Esophagus muscularis mucosa (tissue), 4 donors: ENCODE measurements around the gene B4GALT3. TPM values are rescaled to one million over a fixed set of nuclear protein-coding genes. Genes with fewer than 3 reads are reported as not detected.
A peak's percentile ranks its signal among the peaks of the same experiment; 100 is the strongest.

ENCODE experiments used
- DNase-seq: peaks from one replicate; pipeline ENCODE4 v3.0.0-alpha.2; 2017; ENCODE audit errors: extremely low spot score
- H3K27ac ChIP-seq, 4 donors: fragments of 200-600 bp; sonication (generic); replicated peaks in 1 of 4; 1 replicate in 3 of 4; 2 replicates in 1 of 4; pipeline ENCODE4 v1.5.1; 2016 to 2019; ENCODE audit warnings: mild to moderate bottlenecking in 1 of 4
- H3K27me3 ChIP-seq, 4 donors: fragments of 200-600 bp; sonication (generic); one replicate each; pipeline versions ENCODE4 v1.5.1 to v1.6.0; 2016 to 2019
- H3K36me3 ChIP-seq, 4 donors: fragments of 200-600 bp; sonication (generic); one replicate each; pipeline ENCODE4 v1.5.1; 2016 to 2019
- H3K4me1 ChIP-seq, 4 donors: fragments of 200-600 bp; sonication (generic); one replicate each; pipeline ENCODE4 v1.5.1; 2016 to 2019
- H3K4me3 ChIP-seq, 4 donors: fragments of 200-600 bp; sonication (generic); 1 replicate in 2 of 4; 2 replicates in 2 of 4; pipeline ENCODE4 v1.5.1; 2016 to 2019; ENCODE audit warnings: mild to moderate bottlenecking in 4 of 4, moderate library complexity in 1 of 4
- H3K9me3 ChIP-seq, 4 donors: fragments of 200-600 bp; sonication (generic); 1 replicate in 3 of 4; 2 replicates in 1 of 4; pipeline ENCODE4 v1.5.1; 2016 to 2019
- CTCF ChIP-seq, 3 experiments: fragments of 200-600 bp in 2 of 3; fragments of 450-650 bp in 1 of 3; sonication (generic) in 2 of 3; IDR thresholded peaks; one replicate each; pipeline ENCODE4 v1.5.1; 2017 to 2019; ENCODE audit warnings: antibody characterized with exemption in 3 of 3, mild to moderate bottlenecking in 2 of 3, moderate library complexity in 1 of 3
- EP300 ChIP-seq: sonication (generic); formaldehyde crosslinking; IDR thresholded peaks from one replicate; pipeline ENCODE4 v1.6.1; 2017; ENCODE audit warnings: antibody characterized with exemption
- POLR2A ChIP-seq: fragments of 450-650 bp; IDR thresholded peaks from one replicate; pipeline ENCODE4 v1.6.1; 2017; ENCODE audit warnings: antibody characterized with exemption, moderate library complexity, mild to moderate bottlenecking, low read depth
- POLR2AphosphoS5 ChIP-seq, 2 donors: sonication (generic); formaldehyde crosslinking; IDR thresholded peaks; one replicate each; pipeline ENCODE4 v1.6.1; 2017; ENCODE audit warnings: antibody characterized with exemption in 2 of 2
- WGBS: methylation state at CpG from one replicate; pipeline ENCODE4 v1.1.5; 2018; 5-methylcytosine and 5-hydroxymethylcytosine counted together
- intact Hi-C: fragments of 100-400 bp; cut with DNase I; formaldehyde crosslinking; loops from one replicate; pipeline ENCODE4 v1.15.1; 2023
- total RNA-seq, 4 donors: library from RNA; depleted of rRNA; stranded (reverse); fragments of >200 nt; gene quantifications; one replicate each; pipeline versions ENCODE4 v1.1.0 to v1.2.1, GENCODE V29; 2016

Gene B4GALT3
- total RNA-seq, 4 donors from 2014 or later, result 14.1 to 26.5 (median 21.8) TPM

- 85% methylated on average over 11 of the region's 11 CpGs for WGBS
- Histone ChIP-seq H3K4me1 (peaks cover 30 to 46% (median 39%) of the 10 kb centered on the region in 4 donors), H3K9me3 (no peaks in the 10 kb centered on the region), H3K4me3 (no peak overlapping the region), H3K27ac (peak overlapping the region in 1 of 4 donors; percentile 92), H3K36me3 (peaks cover 41 to 64% (median 60%) of the 10 kb centered on the region in 4 donors), H3K27me3 (no peaks in the 10 kb centered on the region)
- TF ChIP-seq EP300, result no peak
- no peak for TF ChIP-seq CTCF (IDR thresholded peaks at IDR 0.05)
- TF ChIP-seq POLR2AphosphoS5 (IDR thresholded peaks at IDR 0.05), result no peak
- TF ChIP-seq POLR2A, result no peak
- DNase-seq, result no peak
- intact Hi-C loops, result no loop called here
These were observed 2.4 kb downstream of the B4GALT3 start for GRCh38 chr1:161174911-161175310.

- H3K36me3 ChIP-seq, result peaks cover 41 to 76% (median 72%) of the 10 kb centered on the region in 4 donors
- H3K4me1 ChIP-seq, result peaks cover 30 to 46% (median 39%) of the 10 kb centered on the region in 4 donors
- H3K4me3 ChIP-seq, result no peak overlapping the region
- H3K27me3 ChIP-seq, result no peaks in the 10 kb centered on the region
- no peak for DNase-seq
- intact Hi-C loops, result no loop called here
- H3K27ac ChIP-seq, result peak overlapping the region in 3 of 4 donors; percentile 20 to 66 (median 40)
- H3K9me3 ChIP-seq, result no peaks in the 10 kb centered on the region
- WGBS, result 93% methylated on average over 11 of the region's 11 CpGs
- TF ChIP-seq CTCF (IDR thresholded peaks at IDR 0.05) (no peak), POLR2A (no peak), POLR2AphosphoS5 (IDR thresholded peaks at IDR 0.05) (no peak), EP300 (no peak)
These were observed 3.6 kb downstream of the B4GALT3 start for GRCh38 chr1:161173711-161174110.

GRCh38 chr1:161172776-161173376, 4.4 kb downstream of the B4GALT3 start:
- no peaks in the 10 kb centered on the region for H3K9me3 ChIP-seq
- intact Hi-C loops, result no loop called here
- H3K4me3 ChIP-seq, result no peak overlapping the region
- TF ChIP-seq POLR2AphosphoS5 (IDR thresholded peaks at IDR 0.05), result peak; percentile 6 to 54
- no peak for TF ChIP-seq POLR2A
- DNase-seq, result no peak
- WGBS, result 45% methylated on average over 4 of the region's 4 CpGs
- peaks cover 41 to 80% (median 78%) of the 10 kb centered on the region in 4 donors for H3K36me3 ChIP-seq
- no peaks in the 10 kb centered on the region for H3K27me3 ChIP-seq
- H3K4me1 ChIP-seq, result peaks cover 27 to 43% (median 42%) of the 10 kb centered on the region in 4 donors
- H3K27ac ChIP-seq, result peak overlapping the region; percentile 20 to 66 (median 40)

GRCh38 chr1:161172349-161172748, 5.0 kb downstream of the B4GALT3 start:
- peak overlapping the region; percentile 20 to 50 (median 40) for H3K27ac ChIP-seq
- TF ChIP-seq POLR2A (no peak), POLR2AphosphoS5 (IDR thresholded peaks at IDR 0.05) (no peak), EP300 (no peak), CTCF (IDR thresholded peaks at IDR 0.05) (no peak)
- H3K4me3 ChIP-seq, result no peak overlapping the region
- peaks cover 41 to 80% (median 78%) of the 10 kb centered on the region in 4 donors for H3K36me3 ChIP-seq
- WGBS, result 77% methylated on average over 1 of the region's 1 CpG
- intact Hi-C loops, result no loop called here
- H3K27me3 ChIP-seq, result no peaks in the 10 kb centered on the region
- no peaks in the 10 kb centered on the region for H3K9me3 ChIP-seq
- no peak for DNase-seq
- H3K4me1 ChIP-seq, result peaks cover 28 to 44% (median 43%) of the 10 kb centered on the region in 4 donors

GRCh38 chr1:161171696-161172095, 5.6 kb downstream of the B4GALT3 start:
- TF ChIP-seq POLR2A, result no peak
- no peak for TF ChIP-seq POLR2AphosphoS5 (IDR thresholded peaks at IDR 0.05)
- no peak for TF ChIP-seq CTCF (IDR thresholded peaks at IDR 0.05)
- TF ChIP-seq EP300, result no peak
- peak overlapping the region in 3 of 4 donors; percentile 32 to 41 (median 40) for H3K27ac ChIP-seq
- peaks cover 41 to 80% (median 78%) of the 10 kb centered on the region in 4 donors for H3K36me3 ChIP-seq
- H3K4me1 ChIP-seq, result peaks cover 34 to 50% (median 47%) of the 10 kb centered on the region in 4 donors
- 91% methylated on average over 9 of the region's 12 CpGs for WGBS
- intact Hi-C loops, result no loop called here
- no peak overlapping the region for H3K4me3 ChIP-seq
- no peaks in the 10 kb centered on the region for H3K27me3 ChIP-seq
- no peaks in the 10 kb centered on the region for H3K9me3 ChIP-seq
- DNase-seq, result no peak
